H9 (cell line): ENCODE measurements around the gene RGL4. TPM values are rescaled to one million over a fixed set of nuclear protein-coding genes. Genes with fewer than 3 reads are reported as not detected.

ENCODE experiments used
- DNase-seq: peaks from one replicate; pipeline ENCODE4 v3.0.0-alpha.2; 2017
- H2AFZ ChIP-seq: one replicate; pipeline ENCODE4 v1.6.1; 2013; ENCODE audit warnings: mild to moderate bottlenecking, low read length, control low read depth, moderate library complexity
- H2AK5ac ChIP-seq: 2 replicates; pipeline ENCODE4 v1.6.1; 2013; ENCODE audit warnings: low read length, control low read depth, mixed read lengths; ENCODE audit not compliant: insufficient read length
- H2BK120ac ChIP-seq: one replicate; pipeline ENCODE4 v1.6.1; 2013; ENCODE audit warnings: low read depth, mild to moderate bottlenecking, low read length, control low read depth, inconsistent platforms; ENCODE audit not compliant: poor library complexity, severe bottlenecking
- H2BK12ac ChIP-seq: 2 replicates; pipeline ENCODE4 v1.6.1; 2013; ENCODE audit warnings: low read length, control low read depth, mixed read lengths, low read depth; ENCODE audit not compliant: insufficient read length
- H2BK15ac ChIP-seq: 2 replicates; pipeline ENCODE4 v1.6.1; 2013; ENCODE audit warnings: low read depth, low read length, control low read depth
- H2BK20ac ChIP-seq: one replicate; pipeline ENCODE4 v1.6.1; 2013; ENCODE audit warnings: low read depth, mild to moderate bottlenecking, low read length, control low read depth, inconsistent platforms; ENCODE audit not compliant: poor library complexity, severe bottlenecking
- H2BK5ac ChIP-seq: 2 replicates; pipeline ENCODE4 v1.6.1; 2013; ENCODE audit warnings: low read length, control low read depth, mixed read lengths; ENCODE audit not compliant: insufficient read length
- H3K14ac ChIP-seq: 2 replicates; pipeline ENCODE4 v1.6.1; 2013; ENCODE audit warnings: low read length, control low read depth; ENCODE audit not compliant: insufficient read depth
- H3K18ac ChIP-seq: 2 replicates; pipeline ENCODE4 v1.6.1; 2013; ENCODE audit warnings: low read depth, mild to moderate bottlenecking, mixed read lengths, low read length, control low read depth; ENCODE audit not compliant: insufficient read length
- H3K23ac ChIP-seq: 2 replicates; pipeline ENCODE4 v1.6.1; 2013; ENCODE audit warnings: low read length, control low read depth, mixed read lengths, low read depth; ENCODE audit not compliant: insufficient read length
- H3K23me2 ChIP-seq: 2 replicates; pipeline ENCODE4 v1.6.1; 2013; ENCODE audit warnings: low read depth, mild to moderate bottlenecking, mixed read lengths, low read length, control low read depth; ENCODE audit not compliant: insufficient read length, poor library complexity, severe bottlenecking
- H3K27ac ChIP-seq: 2 replicates; pipeline ENCODE4 v1.5.1; 2013; ENCODE audit warnings: low read length, control low read depth, mixed read lengths, low read depth; ENCODE audit not compliant: insufficient read length
- H3K27me3 ChIP-seq: 2 replicates; pipeline ENCODE4 v1.6.1; 2013; ENCODE audit warnings: low read length, control low read depth, inconsistent platforms; ENCODE audit not compliant: insufficient read depth
- H3K4ac ChIP-seq: 2 replicates; pipeline ENCODE4 v1.6.1; 2013; ENCODE audit warnings: low read depth, mild to moderate bottlenecking, control low read depth, inconsistent platforms, low read length, moderate library complexity
- H3K4me1 ChIP-seq: 2 replicates; pipeline ENCODE4 v1.6.1; 2013; ENCODE audit warnings: low read length, control low read depth, inconsistent platforms; ENCODE audit not compliant: insufficient read depth
- H3K4me2 ChIP-seq: 2 replicates; pipeline ENCODE4 v1.6.1; 2013; ENCODE audit warnings: low read length, control low read depth, mixed read lengths; ENCODE audit not compliant: insufficient read length, insufficient read depth
- H3K56ac ChIP-seq: 2 replicates; pipeline ENCODE4 v1.6.1; 2013; ENCODE audit warnings: low read depth, mild to moderate bottlenecking, mixed read lengths, low read length, control low read depth; ENCODE audit not compliant: insufficient read length
- H3K79me1 ChIP-seq: 2 replicates; pipeline ENCODE4 v1.6.1; 2013; ENCODE audit warnings: low read depth, mild to moderate bottlenecking, moderate library complexity, low read length, control low read depth, inconsistent platforms; ENCODE audit not compliant: insufficient read depth, poor library complexity, severe bottlenecking
- H3K79me2 ChIP-seq: 2 replicates; pipeline ENCODE4 v1.6.1; 2013; ENCODE audit warnings: low read length, control low read depth, inconsistent platforms; ENCODE audit not compliant: insufficient read depth
- H3K9ac ChIP-seq: 2 replicates; pipeline ENCODE4 v1.6.1; 2013; ENCODE audit warnings: low read length, control low read depth, mixed read lengths; ENCODE audit not compliant: insufficient read length; ENCODE audit errors: extremely low read depth
- H3K9me3 ChIP-seq: one replicate; pipeline ENCODE4 v1.6.1; 2013; ENCODE audit warnings: low read depth, low read length, inconsistent platforms; ENCODE audit not compliant: control insufficient read depth
- H3T11ph ChIP-seq: one replicate; pipeline ENCODE4 v1.6.1; 2013; ENCODE audit warnings: mild to moderate bottlenecking, low read length, control low read depth, inconsistent platforms
- H4K20me1 ChIP-seq: one replicate; pipeline ENCODE4 v1.6.1; 2013; ENCODE audit not compliant: control insufficient read depth, insufficient read length, insufficient read depth
- H4K5ac ChIP-seq: 2 replicates; pipeline ENCODE4 v1.6.1; 2013; ENCODE audit warnings: low read depth, mild to moderate bottlenecking, mixed read lengths, low read length, control low read depth; ENCODE audit not compliant: insufficient read length
- H4K8ac ChIP-seq: replicated peaks from 2 replicates; pipeline ENCODE4 v1.6.1; 2013; ENCODE audit warnings: low read length, control low read depth, mixed read lengths, low read depth; ENCODE audit not compliant: insufficient read length
- H4K91ac ChIP-seq: 2 replicates; pipeline ENCODE4 v1.6.1; 2013; ENCODE audit warnings: low read depth, mild to moderate bottlenecking, moderate library complexity, mixed read lengths, low read length, control low read depth; ENCODE audit not compliant: insufficient read length
- H3K27ac Mint-ChIP-seq, 3 experiments: 2 replicates in 2 of 3; 3 replicates in 1 of 3; pipeline ENCODE4 v1.8.0; 2020 to 2021; ENCODE audit warnings: mixed read lengths in 3 of 3, mild to moderate bottlenecking in 1 of 3, moderate library complexity in 1 of 3
- H3K27me3 Mint-ChIP-seq: 2 replicates; pipeline ENCODE4 v1.8.0; 2021; ENCODE audit warnings: low read depth, mild to moderate bottlenecking, moderate library complexity, mixed read lengths
- H3K36me3 Mint-ChIP-seq, 3 experiments: 2 replicates in 2 of 3; 3 replicates in 1 of 3; pipeline ENCODE4 v1.8.0; 2020 to 2021; ENCODE audit warnings: low read depth in 3 of 3, mixed read lengths in 3 of 3; ENCODE audit not compliant: insufficient read depth in 1 of 3
- H3K4me1 Mint-ChIP-seq, 2 experiments: 2 replicates each; pipeline ENCODE4 v1.8.0; 2020; ENCODE audit warnings: mixed read lengths in 2 of 2
- H3K4me3 Mint-ChIP-seq, 2 experiments: 2 replicates in 1 of 2; 3 replicates in 1 of 2; pipeline ENCODE4 v1.8.0; 2020 to 2021; ENCODE audit warnings: mild to moderate bottlenecking in 2 of 2, mixed read lengths in 2 of 2, moderate library complexity in 1 of 2
- H3K9me3 Mint-ChIP-seq, 2 experiments: 2 replicates in 1 of 2; 3 replicates in 1 of 2; pipeline ENCODE4 v1.8.0; 2020; ENCODE audit warnings: mild to moderate bottlenecking in 2 of 2, mixed read lengths in 2 of 2, moderate library complexity in 1 of 2
- WGBS: extraction: QIAGEN DNeasy Blood & Tissue Kit; methylation state at CpG from one replicate; pipeline ENCODE4 v1.1.7; 2013; ENCODE audit warnings: missing lambda C conversion rate, low lambda C conversion rate, mixed read lengths; ENCODE audit not compliant: insufficient read length; ENCODE audit errors: extremely low coverage; 5-methylcytosine and 5-hydroxymethylcytosine counted together
- total RNA-seq: library from RNA; stranded (reverse); gene quantifications from 2 replicates; pipeline ENCODE4 v1.2.1, GENCODE V29; 2021
- TF ChIP-seq, protein P1 (sequence below): fragments of 200-600 bp; sonication (generic); conservative IDR thresholded peaks from 3 replicates; pipeline ENCODE4 v1.8.0; 2021; ENCODE audit warnings: antibody characterized with exemption, mild to moderate bottlenecking

The RGL4 gene
- total RNA-seq, 1 experiment from 2014 or later = not detected

DNA sequence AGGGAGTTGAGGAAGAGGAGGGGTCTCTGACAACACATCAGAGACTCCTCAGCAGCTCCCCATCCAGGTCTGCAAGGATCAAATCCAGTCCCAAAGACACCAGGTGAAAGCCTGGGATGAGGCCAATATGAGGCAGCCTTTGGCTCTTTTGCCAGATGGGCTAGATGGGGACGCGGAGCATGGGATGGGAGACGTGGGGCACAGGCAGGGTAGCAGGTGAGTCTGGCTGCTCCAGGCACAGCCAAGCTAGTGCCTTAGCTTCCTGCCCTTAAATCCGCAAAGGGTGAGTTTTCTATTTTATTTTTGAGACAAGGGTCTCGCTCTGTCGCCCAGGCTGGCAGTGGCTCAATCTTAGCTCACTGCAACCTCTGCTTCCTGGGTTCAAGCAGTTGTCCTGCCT, 39.1 kb upstream of the RGL4 start:
- H3K4me1 ChIP-seq = no peaks in the 10 kb centered on the region
- H3K4me2 ChIP-seq = no peak overlapping the region

More for the DNA sequence above, 39.1 kb upstream of the RGL4 start:
- Histone ChIP-seq H2AFZ (no peak overlapping the region), H3K27me3 (no peaks in the 10 kb centered on the region), H2BK15ac (no peak overlapping the region), H3K14ac (no peak overlapping the region), H2BK20ac (no peak overlapping the region), H3K79me1 (no peaks in the 10 kb centered on the region), H3K4ac (no peak overlapping the region), H3K9ac (no peak overlapping the region), H2BK120ac (no peak overlapping the region), H2BK5ac (no peak overlapping the region), H3K23ac (no peak overlapping the region), H3K18ac (no peak overlapping the region), H4K8ac (no peak overlapping the region), H3T11ph (no peak overlapping the region), H4K5ac (no peak overlapping the region), H4K20me1 (no peaks in the 10 kb centered on the region), H4K91ac (no peak overlapping the region), H3K23me2 (no peaks in the 10 kb centered on the region), H2AK5ac (no peak overlapping the region), H3K9me3 (no peaks in the 10 kb centered on the region), H3K79me2 (no peaks in the 10 kb centered on the region), H3K27ac (no peak overlapping the region), H2BK12ac (no peak overlapping the region), H3K56ac (no peak overlapping the region)
- WGBS = no CpG with 5 or more reads among the region's 6 CpGs
- Mint-ChIP-seq H3K27me3 (no peaks in the 10 kb centered on the region), H3K4me1 (no peaks in the 10 kb centered on the region), H3K4me3 (no peak overlapping the region), H3K36me3 (peaks cover 2 to 7% (median 4%) of the 10 kb centered on the region in 3 experiments; a peak in 4 of 7 replicates), H3K9me3 (no peaks in the 10 kb centered on the region), H3K27ac (no peak overlapping the region)
- TF ChIP-seq, protein P1, sequence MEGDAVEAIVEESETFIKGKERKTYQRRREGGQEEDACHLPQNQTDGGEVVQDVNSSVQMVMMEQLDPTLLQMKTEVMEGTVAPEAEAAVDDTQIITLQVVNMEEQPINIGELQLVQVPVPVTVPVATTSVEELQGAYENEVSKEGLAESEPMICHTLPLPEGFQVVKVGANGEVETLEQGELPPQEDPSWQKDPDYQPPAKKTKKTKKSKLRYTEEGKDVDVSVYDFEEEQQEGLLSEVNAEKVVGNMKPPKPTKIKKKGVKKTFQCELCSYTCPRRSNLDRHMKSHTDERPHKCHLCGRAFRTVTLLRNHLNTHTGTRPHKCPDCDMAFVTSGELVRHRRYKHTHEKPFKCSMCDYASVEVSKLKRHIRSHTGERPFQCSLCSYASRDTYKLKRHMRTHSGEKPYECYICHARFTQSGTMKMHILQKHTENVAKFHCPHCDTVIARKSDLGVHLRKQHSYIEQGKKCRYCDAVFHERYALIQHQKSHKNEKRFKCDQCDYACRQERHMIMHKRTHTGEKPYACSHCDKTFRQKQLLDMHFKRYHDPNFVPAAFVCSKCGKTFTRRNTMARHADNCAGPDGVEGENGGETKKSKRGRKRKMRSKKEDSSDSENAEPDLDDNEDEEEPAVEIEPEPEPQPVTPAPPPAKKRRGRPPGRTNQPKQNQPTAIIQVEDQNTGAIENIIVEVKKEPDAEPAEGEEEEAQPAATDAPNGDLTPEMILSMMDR = no peak
- no peak for DNase-seq
